HepG2 (cell line): ENCODE measurements around the gene IQCE. TPM values are rescaled to one million over a fixed set of nuclear protein-coding genes. Genes with fewer than 3 reads are reported as not detected.
A peak's percentile ranks its signal among the peaks of the same experiment; 100 is the strongest.

ENCODE experiments used
- ARNT ChIP-seq: fragments of 450-650 bp; IDR thresholded peaks from 2 replicates; pipeline ENCODE4 v1.6.1; 2017
- BATF2 ChIP-seq: sonication (generic); formaldehyde crosslinking; IDR thresholded peaks from 2 replicates; pipeline ENCODE4 v1.8.0; 2022; ENCODE audit warnings: mild to moderate bottlenecking, missing genetic modification reagents, moderate library complexity
- HCFC1 ChIP-seq: fragments of 150-350 bp; IDR thresholded peaks from 2 replicates; pipeline ENCODE4 v1.6.1; 2014; ENCODE audit warnings: low read depth, low read length
- IRF2 ChIP-seq: IDR thresholded peaks from 2 replicates; pipeline ENCODE4 v1.6.1; 2018; ENCODE audit warnings: missing genetic modification reagents, missing compliant biosample characterization
- PLRG1 ChIP-seq: fragments of 450-650 bp; conservative IDR thresholded peaks from 2 replicates; pipeline ENCODE4 v1.6.1; 2016
- POGK ChIP-seq: sonication (generic); formaldehyde crosslinking; conservative IDR thresholded peaks from 2 replicates; pipeline ENCODE4 v1.8.0; 2022; ENCODE audit warnings: mild to moderate bottlenecking, moderate library complexity, missing genetic modification reagents
- RXRA ChIP-seq: sonication (generic); formaldehyde crosslinking; IDR thresholded peaks from 2 replicates; pipeline ENCODE4 v1.5.1; 2020; ENCODE audit warnings: missing genetic modification reagents
- SMAD3 ChIP-seq: sonication (generic); formaldehyde crosslinking; IDR thresholded peaks from 2 replicates; pipeline ENCODE4 v1.4.0; 2020; ENCODE audit warnings: missing genetic modification reagents
- SOX13 ChIP-seq, 3 experiments: fragments of 450-650 bp in 1 of 3; sonication (generic) in 1 of 3; formaldehyde crosslinking in 1 of 3; IDR thresholded peaks in 2 of 3; conservative IDR thresholded peaks in 1 of 3; 2 replicates each; pipeline versions ENCODE4 v1.5.0 to v1.6.1; 2016 to 2020; ENCODE audit warnings: antibody characterized with exemption in 1 of 3, mild to moderate bottlenecking in 1 of 3, missing compliant biosample characterization in 1 of 3, missing genetic modification reagents in 1 of 3, moderate library complexity in 1 of 3
- U2AF2 ChIP-seq: fragments of 200-400 bp; formaldehyde crosslinking; IDR thresholded peaks from 2 replicates; pipeline ENCODE4 v1.6.1; 2017; ENCODE audit warnings: low read depth, mild to moderate bottlenecking, low read length
- WIZ ChIP-seq: sonication (generic); formaldehyde crosslinking; IDR thresholded peaks from 2 replicates; pipeline ENCODE4 v1.5.1; 2020; ENCODE audit warnings: mild to moderate bottlenecking, missing genetic modification reagents
- ZHX2 ChIP-seq, 2 experiments: sonication (generic) in 1 of 2; formaldehyde crosslinking in 1 of 2; IDR thresholded peaks; 2 replicates each; pipeline versions ENCODE4 v1.6.1 to v1.9.0; 2014 to 2022; ENCODE audit warnings: antibody characterized with exemption in 1 of 2, borderline replicate concordance in 1 of 2, inconsistent platforms in 1 of 2, low read depth in 1 of 2, missing genetic modification reagents in 1 of 2
- ZNF546 ChIP-seq: sonication (generic); formaldehyde crosslinking; conservative IDR thresholded peaks from 2 replicates; pipeline ENCODE4 v1.8.1; 2023; ENCODE audit warnings: mild to moderate bottlenecking, missing genetic modification reagents
- ZNF639 ChIP-seq: conservative IDR thresholded peaks from 2 replicates; pipeline ENCODE4 v1.6.1; 2018; ENCODE audit warnings: missing genetic modification reagents
- ZNF703 ChIP-seq: sonication (generic); formaldehyde crosslinking; IDR thresholded peaks from 2 replicates; pipeline ENCODE4 v1.5.1; 2020; ENCODE audit warnings: missing genetic modification reagents, mild to moderate bottlenecking, moderate library complexity, borderline replicate concordance
- ZNF776 ChIP-seq: sonication (generic); formaldehyde crosslinking; IDR thresholded peaks from 2 replicates; pipeline ENCODE4 v1.4.0; 2020; ENCODE audit warnings: mild to moderate bottlenecking, missing genetic modification reagents
- ZNF782 ChIP-seq: sonication (generic); formaldehyde crosslinking; IDR thresholded peaks from 2 replicates; pipeline ENCODE4 v1.4.0; 2020; ENCODE audit warnings: missing genetic modification reagents, mild to moderate bottlenecking, borderline replicate concordance
- ZNF841 ChIP-seq: sonication (generic); formaldehyde crosslinking; IDR thresholded peaks from 2 replicates; pipeline ENCODE4 v1.8.1; 2023; ENCODE audit warnings: missing genetic modification reagents, borderline replicate concordance
- ZNF878 ChIP-seq: sonication (generic); formaldehyde crosslinking; IDR thresholded peaks from 2 replicates; pipeline ENCODE4 v1.8.1; 2023; ENCODE audit warnings: mild to moderate bottlenecking, missing genetic modification reagents, moderate library complexity
- polyA plus RNA-seq, 8 experiments: library from polyadenylated mRNA; depleted of rRNA in 3 of 8; stranded (reverse) in 7 of 8; unstranded in 1 of 8; fragments of >200 nt; fragmentation: Illumina TruSeq in 4 of 8; extraction: Trizol in 4 of 8; gene quantifications; 2 replicates each; pipeline versions ENCODE4 v1.2.1 to v1.2.3, GENCODE V29; 2011 to 2016; ENCODE audit warnings: low read depth in 4 of 8, missing spikeins in 1 of 8, mixed read lengths in 1 of 8; ENCODE audit not compliant: insufficient read depth in 1 of 8
- total RNA-seq, 5 experiments: library from RNA; depleted of rRNA; stranded (reverse); fragments of >200 nt; fragmentation: Illumina TruSeq; extraction: Trizol; gene quantifications; 2 replicates each; pipeline ENCODE4 v1.2.3, GENCODE V29; 2016; ENCODE audit warnings: low read depth in 1 of 5

IQCE gene
- total and polyA plus RNA-seq, 2 of the 13 experiments (the other 11 are each of a cell fraction or from before 2014, with no cell fraction given): 1.5 to 2.5 TPM

- TF ChIP-seq ZNF639 (peak; percentile 79), ZNF841 (CRISPR knock-in tag) (peak; percentile 58; the same call in 1 of the 2 replicates), HCFC1 (no peak), U2AF2 (no peak), RXRA (peak; percentile 99), IRF2 (CRISPR knock-in tag) (peak; percentile 91), ZNF546 (CRISPR knock-in tag) (peak; percentile 82; the same call in 1 of the 2 replicates), ZNF703 (CRISPR knock-in tag) (no peak; the same call in 1 of the 2 replicates), ZNF878 (CRISPR knock-in tag) (peak; percentile 98), ZNF776 (CRISPR knock-in tag) (no peak), SMAD3 (peak; percentile 82; the same call in 1 of the 2 replicates), SOX13 (IDR thresholded peaks at IDR 0.05) (no peak), SOX13 (CRISPR knock-in tag; conservative IDR thresholded peaks at IDR 0.05 in 1 of 2, IDR thresholded peaks at IDR 0.05 in 1 of 2) (peak in 1 of 2 experiments; percentile 77; a peak in 2 of 4 replicates), ARNT (no peak), POGK (peak; percentile 89), ZNF782 (CRISPR knock-in tag) (peak; percentile 38; the same call in 1 of the 2 replicates), WIZ (peak; percentile 83; the same call in 1 of the 2 replicates), ZHX2 (IDR thresholded peaks at IDR 0.05; ENCODE audit: low read depth) (no peak), ZHX2 (CRISPR knock-in tag; IDR thresholded peaks at IDR 0.05; ENCODE audit: borderline replicate concordance) (no peak), BATF2 (CRISPR knock-in tag) (peak; percentile 91), PLRG1 (no peak)
Observed at GRCh38 chr7:2663121-2663886, 104.5 kb downstream of the IQCE start (continued).
